ENCODE measurements around the gene PDCL2. TPM values are rescaled to one million over a fixed set of nuclear protein-coding genes. Genes with fewer than 3 reads are reported as not detected.

PDCL2 gene
- total and polyA plus RNA-seq, 9 of the 15 experiments (the other 6 are each of a cell fraction or from before 2014, with no cell fraction given): 0.62 to 2.5 (median 1.2) TPM

DNA sequence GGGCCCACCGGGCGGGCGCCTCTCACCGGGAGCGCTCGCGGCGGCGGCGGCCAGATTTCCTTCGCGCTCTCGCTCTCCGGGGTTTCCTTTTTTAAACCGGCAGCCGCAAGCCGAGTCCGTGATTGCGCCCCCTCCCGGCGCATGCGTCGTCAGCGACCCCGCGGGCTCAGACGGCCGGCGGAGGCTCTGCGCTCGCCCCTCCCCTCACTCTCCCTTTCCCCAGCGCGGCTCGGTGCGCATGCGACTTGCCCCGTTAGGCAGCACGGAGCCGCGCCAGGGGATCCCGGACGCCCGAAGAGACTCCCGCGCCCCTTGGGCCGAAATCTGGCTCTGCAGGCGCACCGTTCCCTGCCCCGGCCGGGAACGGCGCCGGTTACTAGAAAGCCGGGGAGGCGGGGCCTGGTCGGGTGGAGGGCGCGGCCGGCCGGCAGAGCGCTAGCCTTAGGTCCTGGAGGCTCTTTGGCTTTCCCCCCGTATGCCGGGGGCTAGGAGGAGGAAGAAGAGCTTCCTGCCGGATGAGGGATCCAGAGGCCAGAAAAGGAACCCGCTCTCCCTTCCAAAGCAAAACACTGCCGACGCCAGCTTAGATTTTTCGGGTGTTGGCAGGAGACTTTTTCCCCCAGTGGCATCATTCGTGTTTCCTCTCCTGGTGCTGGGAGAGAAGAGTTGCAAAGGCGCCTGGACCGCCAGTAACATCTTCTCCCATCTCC, 45.1 kb downstream of the PDCL2 start, which contains the start of gene CLOCK (continued):
- TF ChIP-seq, protein P1, sequence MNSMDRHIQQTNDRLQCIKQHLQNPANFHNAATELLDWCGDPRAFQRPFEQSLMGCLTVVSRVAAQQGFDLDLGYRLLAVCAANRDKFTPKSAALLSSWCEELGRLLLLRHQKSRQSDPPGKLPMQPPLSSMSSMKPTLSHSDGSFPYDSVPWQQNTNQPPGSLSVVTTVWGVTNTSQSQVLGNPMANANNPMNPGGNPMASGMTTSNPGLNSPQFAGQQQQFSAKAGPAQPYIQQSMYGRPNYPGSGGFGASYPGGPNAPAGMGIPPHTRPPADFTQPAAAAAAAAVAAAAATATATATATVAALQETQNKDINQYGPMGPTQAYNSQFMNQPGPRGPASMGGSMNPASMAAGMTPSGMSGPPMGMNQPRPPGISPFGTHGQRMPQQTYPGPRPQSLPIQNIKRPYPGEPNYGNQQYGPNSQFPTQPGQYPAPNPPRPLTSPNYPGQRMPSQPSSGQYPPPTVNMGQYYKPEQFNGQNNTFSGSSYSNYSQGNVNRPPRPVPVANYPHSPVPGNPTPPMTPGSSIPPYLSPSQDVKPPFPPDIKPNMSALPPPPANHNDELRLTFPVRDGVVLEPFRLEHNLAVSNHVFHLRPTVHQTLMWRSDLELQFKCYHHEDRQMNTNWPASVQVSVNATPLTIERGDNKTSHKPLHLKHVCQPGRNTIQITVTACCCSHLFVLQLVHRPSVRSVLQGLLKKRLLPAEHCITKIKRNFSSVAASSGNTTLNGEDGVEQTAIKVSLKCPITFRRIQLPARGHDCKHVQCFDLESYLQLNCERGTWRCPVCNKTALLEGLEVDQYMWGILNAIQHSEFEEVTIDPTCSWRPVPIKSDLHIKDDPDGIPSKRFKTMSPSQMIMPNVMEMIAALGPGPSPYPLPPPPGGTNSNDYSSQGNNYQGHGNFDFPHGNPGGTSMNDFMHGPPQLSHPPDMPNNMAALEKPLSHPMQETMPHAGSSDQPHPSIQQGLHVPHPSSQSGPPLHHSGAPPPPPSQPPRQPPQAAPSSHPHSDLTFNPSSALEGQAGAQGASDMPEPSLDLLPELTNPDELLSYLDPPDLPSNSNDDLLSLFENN (IDR thresholded peaks at IDR 0.05; ENCODE audit: low read depth in 2 of 2, low read length in 2 of 2): peak in 1 of 2 experiments; percentile 27; a peak in 1 of 4 replicates
- no peak for TF ChIP-seq KLF10 (CRISPR knock-in tag; IDR thresholded peaks at IDR 0.05)
- peak; percentile 66 for TF ChIP-seq HNRNPLL (IDR thresholded peaks at IDR 0.05; ENCODE audit: low read depth, low read length, poor library complexity, severe bottlenecking)
- no peak for TF ChIP-seq PCBP2 (IDR thresholded peaks at IDR 0.05; ENCODE audit: low read depth, low read length, poor library complexity, severe bottlenecking)
- TF ChIP-seq ZFPM2 (CRISPR knock-in tag; IDR thresholded peaks at IDR 0.05): no peak
- TF ChIP-seq KDM5B (IDR thresholded peaks at IDR 0.05; ENCODE audit: insufficient replicate concordance, low read depth, low read length): no peak
- no peak for TF ChIP-seq PCBP1 (IDR thresholded peaks at IDR 0.05; ENCODE audit: low read depth, low read length, poor library complexity, severe bottlenecking)
- TF ChIP-seq, protein P2, sequence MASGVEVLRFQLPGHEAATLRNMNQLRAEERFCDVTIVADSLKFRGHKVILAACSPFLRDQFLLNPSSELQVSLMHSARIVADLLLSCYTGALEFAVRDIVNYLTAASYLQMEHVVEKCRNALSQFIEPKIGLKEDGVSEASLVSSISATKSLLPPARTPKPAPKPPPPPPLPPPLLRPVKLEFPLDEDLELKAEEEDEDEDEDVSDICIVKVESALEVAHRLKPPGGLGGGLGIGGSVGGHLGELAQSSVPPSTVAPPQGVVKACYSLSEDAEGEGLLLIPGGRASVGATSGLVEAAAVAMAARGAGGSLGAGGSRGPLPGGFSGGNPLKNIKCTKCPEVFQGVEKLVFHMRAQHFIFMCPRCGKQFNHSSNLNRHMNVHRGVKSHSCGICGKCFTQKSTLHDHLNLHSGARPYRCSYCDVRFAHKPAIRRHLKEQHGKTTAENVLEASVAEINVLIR (CRISPR knock-in tag; IDR thresholded peaks at IDR 0.05): no peak
- TF ChIP-seq MAFK (IDR thresholded peaks at IDR 0.05; ENCODE audit: low read length): no peak
- TF ChIP-seq MECOM (CRISPR knock-in tag; IDR thresholded peaks at IDR 0.05): peak; percentile 15; the same call in 1 of the 2 replicates
- no peak for TF ChIP-seq ZNF165 (CRISPR knock-in tag; IDR thresholded peaks at IDR 0.05; ENCODE audit: borderline replicate concordance)
- TF ChIP-seq NFATC3 (IDR thresholded peaks at IDR 0.05): no peak
- no peak for TF ChIP-seq PHB (CRISPR knock-in tag; IDR thresholded peaks at IDR 0.05)
- TF ChIP-seq, protein P3, sequence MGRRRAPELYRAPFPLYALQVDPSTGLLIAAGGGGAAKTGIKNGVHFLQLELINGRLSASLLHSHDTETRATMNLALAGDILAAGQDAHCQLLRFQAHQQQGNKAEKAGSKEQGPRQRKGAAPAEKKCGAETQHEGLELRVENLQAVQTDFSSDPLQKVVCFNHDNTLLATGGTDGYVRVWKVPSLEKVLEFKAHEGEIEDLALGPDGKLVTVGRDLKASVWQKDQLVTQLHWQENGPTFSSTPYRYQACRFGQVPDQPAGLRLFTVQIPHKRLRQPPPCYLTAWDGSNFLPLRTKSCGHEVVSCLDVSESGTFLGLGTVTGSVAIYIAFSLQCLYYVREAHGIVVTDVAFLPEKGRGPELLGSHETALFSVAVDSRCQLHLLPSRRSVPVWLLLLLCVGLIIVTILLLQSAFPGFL (CRISPR knock-in tag; IDR thresholded peaks at IDR 0.05): no peak
- TF ChIP-seq HNRNPH1 (optimal IDR thresholded peaks at IDR 0.05; ENCODE audit: low read depth, low read length): no peak
- TF ChIP-seq, protein P4, sequence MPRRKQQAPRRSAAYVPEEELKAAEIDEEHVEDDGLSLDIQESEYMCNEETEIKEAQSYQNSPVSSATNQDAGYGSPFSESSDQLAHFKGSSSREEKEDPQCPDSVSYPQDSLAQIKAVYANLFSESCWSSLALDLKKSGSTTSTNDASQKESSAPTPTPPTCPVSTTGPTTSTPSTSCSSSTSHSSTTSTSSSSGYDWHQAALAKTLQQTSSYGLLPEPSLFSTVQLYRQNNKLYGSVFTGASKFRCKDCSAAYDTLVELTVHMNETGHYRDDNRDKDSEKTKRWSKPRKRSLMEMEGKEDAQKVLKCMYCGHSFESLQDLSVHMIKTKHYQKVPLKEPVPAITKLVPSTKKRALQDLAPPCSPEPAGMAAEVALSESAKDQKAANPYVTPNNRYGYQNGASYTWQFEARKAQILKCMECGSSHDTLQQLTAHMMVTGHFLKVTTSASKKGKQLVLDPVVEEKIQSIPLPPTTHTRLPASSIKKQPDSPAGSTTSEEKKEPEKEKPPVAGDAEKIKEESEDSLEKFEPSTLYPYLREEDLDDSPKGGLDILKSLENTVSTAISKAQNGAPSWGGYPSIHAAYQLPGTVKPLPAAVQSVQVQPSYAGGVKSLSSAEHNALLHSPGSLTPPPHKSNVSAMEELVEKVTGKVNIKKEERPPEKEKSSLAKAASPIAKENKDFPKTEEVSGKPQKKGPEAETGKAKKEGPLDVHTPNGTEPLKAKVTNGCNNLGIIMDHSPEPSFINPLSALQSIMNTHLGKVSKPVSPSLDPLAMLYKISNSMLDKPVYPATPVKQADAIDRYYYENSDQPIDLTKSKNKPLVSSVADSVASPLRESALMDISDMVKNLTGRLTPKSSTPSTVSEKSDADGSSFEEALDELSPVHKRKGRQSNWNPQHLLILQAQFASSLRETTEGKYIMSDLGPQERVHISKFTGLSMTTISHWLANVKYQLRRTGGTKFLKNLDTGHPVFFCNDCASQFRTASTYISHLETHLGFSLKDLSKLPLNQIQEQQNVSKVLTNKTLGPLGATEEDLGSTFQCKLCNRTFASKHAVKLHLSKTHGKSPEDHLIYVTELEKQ (CRISPR knock-in tag; IDR thresholded peaks at IDR 0.05): no peak
- TF ChIP-seq BCOR (IDR thresholded peaks at IDR 0.05): 0 out of 2 replicates have a peak, but pooled peaks have one; percentile 41

Measured in K562 (cell line).